NT2/D1 (cell line): Measurements from ENCODE around the gene PGAM2.

Experiments used
- SUZ12 ChIP-seq: IDR thresholded peaks from 2 replicates; pipeline ENCODE4 v1.6.1; 2011; ENCODE audit not compliant: insufficient read length, insufficient read depth; ENCODE audit errors: extremely low read depth
- YY1 ChIP-seq: IDR thresholded peaks from 2 replicates; pipeline ENCODE4 v1.6.1; 2011; ENCODE audit not compliant: insufficient read length, insufficient read depth

DNA sequence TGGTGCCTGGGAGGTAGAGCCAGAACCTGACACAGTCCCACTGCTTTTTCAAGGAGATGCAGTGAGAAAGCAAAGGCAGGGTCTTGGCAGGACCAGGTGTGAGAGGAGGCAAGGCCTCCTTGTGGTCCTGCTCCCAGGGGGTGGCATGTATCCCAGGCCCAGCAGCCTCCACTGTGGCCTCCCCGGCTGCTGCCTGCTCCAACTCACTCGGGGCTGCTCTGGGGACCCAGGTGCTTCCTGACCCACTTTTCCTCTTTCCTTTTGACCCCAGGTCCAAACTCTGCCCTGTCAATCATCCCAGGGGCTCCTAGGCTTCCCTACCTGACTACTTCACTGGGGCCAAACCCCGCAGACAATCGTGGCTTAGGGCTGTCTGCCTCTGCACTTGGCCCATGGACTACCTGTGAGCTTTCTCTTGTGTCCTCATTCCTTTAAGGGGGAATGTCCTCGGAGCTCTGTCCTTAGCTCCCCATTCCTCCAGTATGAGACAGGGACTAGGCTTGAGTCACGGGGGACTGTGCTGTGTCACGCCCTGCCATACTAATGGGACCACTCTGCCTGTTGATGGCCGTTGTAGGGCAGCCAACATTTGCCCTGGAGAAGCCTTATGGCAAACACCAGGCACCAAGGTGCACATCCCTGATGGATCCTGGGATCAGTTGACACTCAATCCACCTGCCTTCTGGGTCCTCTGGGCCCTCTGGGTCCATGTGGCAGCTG, 37.6 kb upstream of the PGAM2 start:
- no peak for TF ChIP-seq YY1
- TF ChIP-seq SUZ12, result no peak
